GM23338 (cell line): ENCODE results near the gene PCDHB4.

Experiments used
- POLR2AphosphoS5 ChIP-seq: IDR thresholded peaks from 2 replicates; pipeline ENCODE4 v1.6.1; 2016; ENCODE audit warnings: antibody characterized with exemption, low read depth
- TF ChIP-seq, protein P1 (sequence below), 2 experiments: fragments of 200-600 bp in 1 of 2; sonication (generic) in 1 of 2; conservative IDR thresholded peaks; 2 replicates each; pipeline versions ENCODE4 v1.5.1 to v1.6.1; 2016 to 2017; ENCODE audit warnings: antibody characterized with exemption in 2 of 2, low read depth in 2 of 2, mild to moderate bottlenecking in 2 of 2, moderate library complexity in 1 of 2

- TF ChIP-seq, protein P1, sequence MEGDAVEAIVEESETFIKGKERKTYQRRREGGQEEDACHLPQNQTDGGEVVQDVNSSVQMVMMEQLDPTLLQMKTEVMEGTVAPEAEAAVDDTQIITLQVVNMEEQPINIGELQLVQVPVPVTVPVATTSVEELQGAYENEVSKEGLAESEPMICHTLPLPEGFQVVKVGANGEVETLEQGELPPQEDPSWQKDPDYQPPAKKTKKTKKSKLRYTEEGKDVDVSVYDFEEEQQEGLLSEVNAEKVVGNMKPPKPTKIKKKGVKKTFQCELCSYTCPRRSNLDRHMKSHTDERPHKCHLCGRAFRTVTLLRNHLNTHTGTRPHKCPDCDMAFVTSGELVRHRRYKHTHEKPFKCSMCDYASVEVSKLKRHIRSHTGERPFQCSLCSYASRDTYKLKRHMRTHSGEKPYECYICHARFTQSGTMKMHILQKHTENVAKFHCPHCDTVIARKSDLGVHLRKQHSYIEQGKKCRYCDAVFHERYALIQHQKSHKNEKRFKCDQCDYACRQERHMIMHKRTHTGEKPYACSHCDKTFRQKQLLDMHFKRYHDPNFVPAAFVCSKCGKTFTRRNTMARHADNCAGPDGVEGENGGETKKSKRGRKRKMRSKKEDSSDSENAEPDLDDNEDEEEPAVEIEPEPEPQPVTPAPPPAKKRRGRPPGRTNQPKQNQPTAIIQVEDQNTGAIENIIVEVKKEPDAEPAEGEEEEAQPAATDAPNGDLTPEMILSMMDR (conservative IDR thresholded peaks at IDR 0.05; ENCODE audit: low read depth in 2 of 2) = no peak
- no peak for TF ChIP-seq POLR2AphosphoS5
These were observed 2.4 kb upstream of the PCDHB4 start for GRCh38 chr5:141119250-141119649.
